Measurements from ENCODE around the gene GID8.

GID8 gene

GRCh38 chr20:62967149-62967501 lies 29.2 kb downstream of the GID8 start:
- no peak for TF ChIP-seq CTCF (IDR thresholded peaks at IDR 0.05; ENCODE audit: low read depth, low read length, missing control alignments)
- DNase-seq (ENCODE audit: low read depth) = no peak
- no peak overlapping the region for H3K4me3 ChIP-seq (ENCODE audit: low read depth, low read length)

DNA sequence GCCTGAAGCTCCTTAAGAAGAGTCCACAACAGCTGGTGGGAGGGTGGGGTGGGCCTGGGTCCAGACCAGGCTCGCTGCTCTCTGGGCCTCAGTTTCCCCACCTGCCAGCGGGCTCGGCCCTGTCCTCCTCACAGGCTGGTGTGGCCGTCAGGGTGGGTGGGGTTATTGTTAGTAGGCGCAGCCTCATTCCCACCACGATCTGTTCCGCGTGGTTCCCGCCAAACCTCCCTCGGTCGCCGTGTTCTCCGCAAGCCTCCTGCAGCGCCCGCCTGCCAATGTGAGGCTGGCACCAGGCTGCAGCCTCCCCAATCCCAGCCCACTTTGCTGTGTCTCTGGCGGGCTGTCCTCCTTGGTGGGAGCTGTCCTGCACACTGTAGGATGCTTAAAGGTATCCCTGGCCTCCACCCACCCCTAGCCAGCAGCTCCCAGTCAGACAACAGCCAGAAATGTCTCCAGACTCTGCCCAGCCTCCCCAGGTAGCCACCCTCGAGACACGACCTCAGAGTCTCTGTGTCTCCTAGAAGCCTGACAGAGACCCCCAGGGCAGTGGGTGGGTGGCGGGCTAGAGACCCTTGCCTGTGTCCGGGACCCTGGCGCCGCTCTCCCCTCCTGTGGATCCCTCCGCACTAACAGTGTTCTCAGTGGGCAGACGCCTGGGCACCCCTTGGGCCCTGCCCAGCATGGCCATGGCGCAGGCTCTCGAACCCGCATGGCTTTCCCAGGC lies 29.8 kb downstream of the GID8 start:
- no peak for DNase-seq (ENCODE audit: low read depth)
- no peak for TF ChIP-seq CTCF (IDR thresholded peaks at IDR 0.05; ENCODE audit: low read depth, low read length, missing control alignments)
- no peak overlapping the region for H3K4me3 ChIP-seq (ENCODE audit: low read depth, low read length)

DNA sequence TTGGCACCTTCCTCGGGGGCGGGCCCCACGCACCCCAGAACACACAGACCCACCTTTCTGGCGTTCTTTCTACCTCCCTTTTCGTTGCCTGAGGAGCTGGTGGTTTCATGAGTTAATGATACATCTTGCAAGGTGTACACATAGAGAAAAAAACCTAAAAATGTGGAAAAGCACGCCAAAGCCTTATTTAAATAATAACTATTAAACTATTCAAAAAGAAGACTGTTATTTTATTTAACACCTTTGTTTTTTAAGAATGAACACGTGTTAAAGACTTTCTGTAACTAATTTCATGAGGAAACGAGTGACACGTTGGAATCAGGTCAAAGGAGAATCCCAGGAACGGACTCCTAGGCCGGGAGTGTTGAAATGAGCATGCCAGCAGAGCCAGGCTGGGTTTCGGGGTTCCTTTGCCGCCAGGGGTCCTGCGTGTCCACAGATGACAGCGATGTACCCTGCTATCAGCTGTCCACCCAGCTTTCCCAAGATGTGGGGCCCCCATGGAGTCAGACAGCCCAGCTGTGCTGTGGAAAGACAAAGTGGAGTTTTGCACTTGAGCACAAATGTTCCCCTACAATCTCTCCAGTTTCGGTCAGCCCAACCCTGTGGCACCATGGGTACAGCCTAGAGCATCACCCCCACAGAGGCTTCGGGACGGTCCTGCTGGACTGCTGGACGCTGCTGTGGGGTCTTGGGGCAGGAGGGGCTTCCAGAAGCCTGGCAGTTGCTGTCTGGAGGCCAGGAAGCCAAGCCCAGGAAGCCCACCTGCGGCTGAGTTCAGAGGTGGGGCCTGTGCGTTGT lies 30.6 kb downstream of the GID8 start:
- DNase-seq (ENCODE audit: low read depth) = no peak
- TF ChIP-seq CTCF (IDR thresholded peaks at IDR 0.05; ENCODE audit: low read depth, low read length, missing control alignments) = no peak
- no peak overlapping the region for H3K4me3 ChIP-seq (ENCODE audit: low read depth, low read length)

DNA sequence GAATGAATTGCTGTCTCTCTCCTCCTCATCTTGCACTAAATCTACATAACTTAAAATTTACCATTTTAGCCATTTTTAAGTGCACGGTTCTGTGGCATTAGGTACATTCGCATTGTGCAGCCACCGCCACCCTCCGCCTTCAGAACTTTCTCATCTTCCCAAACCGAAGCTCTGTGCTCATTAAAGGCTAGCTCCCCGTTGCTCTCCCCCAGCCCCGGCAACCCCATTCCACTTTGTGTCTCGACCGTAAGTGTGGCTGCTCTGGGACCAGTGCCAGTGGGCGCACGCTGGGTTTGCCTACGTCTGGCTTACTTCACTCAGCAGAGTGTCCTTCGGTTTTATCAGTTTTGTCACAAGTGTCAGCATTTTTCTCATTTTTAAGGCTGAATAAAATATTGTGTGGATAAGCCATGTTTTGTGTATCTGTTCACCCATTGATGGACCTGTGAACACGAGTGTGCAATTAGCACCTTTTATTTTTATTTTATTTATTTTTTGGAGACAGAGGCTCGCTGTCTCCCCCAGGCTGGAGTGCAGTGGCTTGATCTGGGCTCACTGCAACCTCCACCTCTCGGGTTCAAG lies 31.3 kb downstream of the GID8 start:
- no peak for TF ChIP-seq CTCF (IDR thresholded peaks at IDR 0.05; ENCODE audit: low read depth, low read length, missing control alignments)
- DNase-seq (ENCODE audit: low read depth) = no peak
- no peak overlapping the region for H3K4me3 ChIP-seq (ENCODE audit: low read depth, low read length)

DNA sequence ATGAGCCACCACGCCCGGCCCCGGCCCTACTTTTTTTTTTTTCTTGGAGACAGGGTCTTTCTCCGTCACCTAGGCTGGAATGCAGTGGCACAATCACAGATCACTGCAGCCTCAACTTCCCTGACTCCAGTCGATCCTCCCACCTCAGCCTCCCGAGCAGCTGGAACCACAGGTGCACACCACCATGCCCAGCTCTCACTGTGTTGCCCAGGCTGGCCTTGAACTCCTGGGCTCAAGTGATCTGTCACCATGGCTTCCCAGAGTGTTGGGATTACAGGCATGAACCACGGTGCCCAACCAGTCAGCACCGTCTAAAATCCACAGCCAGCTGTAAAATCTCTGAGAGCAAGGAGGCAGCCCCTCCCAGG lies 32.0 kb downstream of the GID8 start:
- no peak overlapping the region for H3K4me3 ChIP-seq (ENCODE audit: low read depth, low read length)
- TF ChIP-seq CTCF (IDR thresholded peaks at IDR 0.05; ENCODE audit: low read depth, low read length, missing control alignments) = no peak
- DNase-seq (ENCODE audit: low read depth) = no peak

- H3K4me3 ChIP-seq (ENCODE audit: low read depth, low read length) = no peak overlapping the region
- no peak for TF ChIP-seq CTCF (IDR thresholded peaks at IDR 0.05; ENCODE audit: low read depth, low read length, missing control alignments)
- no peak for DNase-seq (ENCODE audit: low read depth)
These were observed 32.6 kb downstream of the GID8 start for GRCh38 chr20:62970307-62971210.
